SU-DHL-6 (cell line): Measurements from ENCODE around the gene NPIPB2.

Experiments used
- H2AFZ ChIP-seq: fragments of 200-600 bp; sonication (generic); 2 replicates; pipeline ENCODE4 v1.6.1; 2014; ENCODE audit warnings: low read depth, mild to moderate bottlenecking, moderate library complexity, mixed read lengths, antibody characterized with exemption, low read length; ENCODE audit not compliant: severe bottlenecking
- H3F3A ChIP-seq: fragments of 200-600 bp; shearing (Covaris generic); 2 replicates; pipeline ENCODE4 v1.6.0; 2016; ENCODE audit warnings: antibody characterized with exemption, mild to moderate bottlenecking; ENCODE audit not compliant: insufficient read depth
- H3K27ac ChIP-seq: fragments of 200-600 bp; sonication (generic); 2 replicates; pipeline ENCODE4 v1.5.1; 2016; ENCODE audit warnings: low read depth, mild to moderate bottlenecking, low read length, moderate library complexity, mixed read lengths
- H3K27me3 ChIP-seq: fragments of 200-600 bp; sonication (generic), shearing (Covaris generic); 2 replicates; pipeline ENCODE4 v1.6.0; 2014; ENCODE audit warnings: mild to moderate bottlenecking, low read length
- H3K36me3 ChIP-seq: fragments of 200-600 bp; sonication (generic); 2 replicates; pipeline ENCODE4 v1.6.1; 2014; ENCODE audit warnings: mild to moderate bottlenecking, low read length, mixed read lengths
- H3K4me2 ChIP-seq: fragments of 300-600, 200-600 bp; shearing (Covaris generic), sonication (generic); 2 replicates; pipeline ENCODE4 v1.6.0; 2014; ENCODE audit warnings: low read length, low read depth, mild to moderate bottlenecking; ENCODE audit not compliant: poor library complexity, severe bottlenecking
- H3K4me3 ChIP-seq: fragments of 200-600 bp; sonication (generic); 2 replicates; pipeline ENCODE4 v1.5.1; 2014; ENCODE audit warnings: antibody characterized with exemption, low read length, mild to moderate bottlenecking, mixed read lengths; ENCODE audit not compliant: insufficient read depth, poor library complexity, severe bottlenecking
- H3K79me2 ChIP-seq: fragments of 200-600 bp; sonication (generic); 2 replicates; pipeline ENCODE4 v1.6.1; 2014; ENCODE audit warnings: mild to moderate bottlenecking, low read length, moderate library complexity; ENCODE audit not compliant: insufficient read depth
- H3K9ac ChIP-seq: fragments of 200-600 bp; sonication (generic); 2 replicates; pipeline ENCODE4 v1.7.0; 2014; ENCODE audit warnings: mild to moderate bottlenecking, low read length
- H3K9me2 ChIP-seq: fragments of 200-600 bp; sonication (generic); replicated peaks from 2 replicates; pipeline ENCODE4 v1.6.1; 2014; ENCODE audit warnings: low read length; ENCODE audit not compliant: insufficient read depth
- H3K9me3 ChIP-seq: fragments of 200-600 bp; sonication (generic); 2 replicates; pipeline ENCODE4 v1.6.1; 2014; ENCODE audit warnings: low read length, mixed read lengths; ENCODE audit not compliant: insufficient read depth
- H4K20me1 ChIP-seq: fragments of 200-600 bp; sonication (generic); 2 replicates; pipeline ENCODE4 v1.6.1; 2014; ENCODE audit warnings: low read depth, mild to moderate bottlenecking, antibody characterized with exemption, low read length, moderate library complexity, mixed read lengths
- EZH2phosphoT487 ChIP-seq: fragments of 200-600 bp; sonication (generic), shearing (Covaris generic); conservative IDR thresholded peaks from 2 replicates; pipeline ENCODE4 v1.6.1; 2018; ENCODE audit warnings: mild to moderate bottlenecking, antibody characterized with exemption, low read length, moderate library complexity, mixed read lengths
- TF ChIP-seq, protein P1 (sequence below): fragments of 200-600 bp; sonication (generic); IDR thresholded peaks from one replicate; pipeline ENCODE4 v1.5.1; 2017; ENCODE audit warnings: antibody characterized with exemption, mild to moderate bottlenecking, low read length, moderate library complexity; ENCODE audit not compliant: insufficient read depth, poor library complexity, severe bottlenecking

The NPIPB2 gene

DNA sequence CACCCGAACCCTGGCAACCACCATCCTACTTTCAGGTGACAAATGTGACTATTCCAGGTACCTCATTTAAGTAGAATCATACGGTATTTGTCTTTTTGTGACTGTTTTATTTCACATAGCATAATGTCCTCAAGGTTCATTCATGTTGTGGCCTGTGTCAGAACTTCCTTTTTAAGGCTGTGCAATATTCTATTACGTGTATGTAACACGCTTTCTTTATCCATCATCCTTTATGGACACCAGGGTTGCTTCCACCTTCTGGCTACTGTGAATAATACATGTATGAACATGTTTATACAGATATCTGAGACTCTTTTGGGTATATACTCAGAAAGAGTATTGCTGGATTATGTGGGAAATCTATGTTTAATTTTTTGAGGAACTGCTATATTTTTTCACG is 61.8 kb downstream of the NPIPB2 start:
- Histone ChIP-seq H3K4me2 (no peak overlapping the region), H3K9me3 (no peaks in the 10 kb centered on the region), H4K20me1 (no peaks in the 10 kb centered on the region), H3K79me2 (0 out of 2 replicates have a peak, but pooled peaks cover 6% of the 10 kb centered on the region), H3F3A (peaks cover 8% of the 10 kb centered on the region; the same call in 1 of the 2 replicates), H3K9me2 (no peaks in the 10 kb centered on the region), H3K27me3 (no peaks in the 10 kb centered on the region), H2AFZ (no peak overlapping the region), H3K27ac (no peak overlapping the region), H3K36me3 (peaks cover 37% of the 10 kb centered on the region), H3K4me3 (no peak overlapping the region), H3K9ac (no peak overlapping the region)
- TF ChIP-seq, protein P1, sequence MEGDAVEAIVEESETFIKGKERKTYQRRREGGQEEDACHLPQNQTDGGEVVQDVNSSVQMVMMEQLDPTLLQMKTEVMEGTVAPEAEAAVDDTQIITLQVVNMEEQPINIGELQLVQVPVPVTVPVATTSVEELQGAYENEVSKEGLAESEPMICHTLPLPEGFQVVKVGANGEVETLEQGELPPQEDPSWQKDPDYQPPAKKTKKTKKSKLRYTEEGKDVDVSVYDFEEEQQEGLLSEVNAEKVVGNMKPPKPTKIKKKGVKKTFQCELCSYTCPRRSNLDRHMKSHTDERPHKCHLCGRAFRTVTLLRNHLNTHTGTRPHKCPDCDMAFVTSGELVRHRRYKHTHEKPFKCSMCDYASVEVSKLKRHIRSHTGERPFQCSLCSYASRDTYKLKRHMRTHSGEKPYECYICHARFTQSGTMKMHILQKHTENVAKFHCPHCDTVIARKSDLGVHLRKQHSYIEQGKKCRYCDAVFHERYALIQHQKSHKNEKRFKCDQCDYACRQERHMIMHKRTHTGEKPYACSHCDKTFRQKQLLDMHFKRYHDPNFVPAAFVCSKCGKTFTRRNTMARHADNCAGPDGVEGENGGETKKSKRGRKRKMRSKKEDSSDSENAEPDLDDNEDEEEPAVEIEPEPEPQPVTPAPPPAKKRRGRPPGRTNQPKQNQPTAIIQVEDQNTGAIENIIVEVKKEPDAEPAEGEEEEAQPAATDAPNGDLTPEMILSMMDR: no peak
- TF ChIP-seq EZH2phosphoT487: no peak

DNA sequence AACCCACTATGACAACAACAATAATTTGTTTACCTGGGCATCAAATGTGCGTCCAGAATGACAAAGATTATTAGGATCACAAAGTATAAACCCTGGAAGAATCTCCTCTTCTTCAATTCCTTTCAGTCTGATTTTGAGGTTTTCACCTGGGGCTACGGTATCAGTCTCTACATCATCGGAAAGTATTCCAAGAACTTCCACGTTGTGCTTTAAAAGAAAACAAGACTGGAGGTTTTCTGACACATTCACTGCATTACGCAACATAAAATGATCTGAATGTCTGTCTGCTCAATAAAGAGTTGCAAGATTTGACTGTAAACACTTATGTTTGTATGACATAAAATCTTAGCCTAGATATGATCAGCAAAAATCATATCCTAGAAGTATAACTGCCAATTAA is 64.5 kb downstream of the NPIPB2 start:
- no peak overlapping the region for H2AFZ ChIP-seq
- H3K9ac ChIP-seq: no peak overlapping the region
- no peaks in the 10 kb centered on the region for H3K9me3 ChIP-seq
- no peak overlapping the region for H3K4me3 ChIP-seq
- peaks cover 23% of the 10 kb centered on the region for H3F3A ChIP-seq
- 0 out of 2 replicates have a peak, but pooled peaks cover 10% of the 10 kb centered on the region for H3K79me2 ChIP-seq
- no peak overlapping the region for H3K27ac ChIP-seq
- peaks cover 39% of the 10 kb centered on the region for H3K36me3 ChIP-seq
- TF ChIP-seq, protein P1: no peak
- TF ChIP-seq EZH2phosphoT487: no peak
- H3K27me3 ChIP-seq: no peaks in the 10 kb centered on the region
- H3K4me2 ChIP-seq: no peak overlapping the region
- no peaks in the 10 kb centered on the region for H3K9me2 ChIP-seq
- no peaks in the 10 kb centered on the region for H4K20me1 ChIP-seq
